PC-3 (cell line): ENCODE data around the gene PRKAR2B.

Experiments
- EZH2 ChIP-seq: fragments of 300-600 bp; sonication (generic); IDR thresholded peaks from one replicate; pipeline ENCODE4 v1.6.1; 2017; ENCODE audit warnings: antibody characterized with exemption, mild to moderate bottlenecking, low read length; ENCODE audit not compliant: unreplicated experiment
- EZH2phosphoT487 ChIP-seq: fragments of 300-600 bp; sonication (generic); IDR thresholded peaks from 2 replicates; pipeline ENCODE4 v1.6.1; 2018; ENCODE audit warnings: mild to moderate bottlenecking, antibody characterized with exemption, low read length, borderline replicate concordance
- TF ChIP-seq, protein P1 (sequence below): fragments of 300-600 bp; sonication (generic); conservative IDR thresholded peaks from 2 replicates; pipeline ENCODE4 v1.5.1; 2017; ENCODE audit warnings: antibody characterized with exemption, low read depth, mild to moderate bottlenecking, low read length

DNA sequence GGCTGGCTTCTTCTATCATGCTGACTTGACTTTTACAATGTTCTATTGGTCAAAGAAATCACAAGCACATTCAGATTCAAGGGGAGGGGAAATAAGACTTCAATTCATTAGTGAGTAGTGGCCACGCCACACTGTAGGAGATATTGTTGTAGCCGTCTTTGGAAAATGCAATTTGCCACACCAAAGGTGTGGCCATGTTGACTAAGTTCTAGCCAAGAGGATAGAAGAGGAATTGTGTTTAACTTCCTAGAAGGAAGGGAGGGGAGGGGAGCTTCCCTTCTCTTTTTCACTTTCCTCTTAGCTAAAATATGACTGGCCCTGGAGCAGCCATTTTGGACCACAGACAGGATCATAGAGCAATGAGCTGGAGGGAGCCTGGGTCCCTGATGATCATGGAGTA, 3.4 kb upstream of the PRKAR2B start:
- TF ChIP-seq, protein P1, sequence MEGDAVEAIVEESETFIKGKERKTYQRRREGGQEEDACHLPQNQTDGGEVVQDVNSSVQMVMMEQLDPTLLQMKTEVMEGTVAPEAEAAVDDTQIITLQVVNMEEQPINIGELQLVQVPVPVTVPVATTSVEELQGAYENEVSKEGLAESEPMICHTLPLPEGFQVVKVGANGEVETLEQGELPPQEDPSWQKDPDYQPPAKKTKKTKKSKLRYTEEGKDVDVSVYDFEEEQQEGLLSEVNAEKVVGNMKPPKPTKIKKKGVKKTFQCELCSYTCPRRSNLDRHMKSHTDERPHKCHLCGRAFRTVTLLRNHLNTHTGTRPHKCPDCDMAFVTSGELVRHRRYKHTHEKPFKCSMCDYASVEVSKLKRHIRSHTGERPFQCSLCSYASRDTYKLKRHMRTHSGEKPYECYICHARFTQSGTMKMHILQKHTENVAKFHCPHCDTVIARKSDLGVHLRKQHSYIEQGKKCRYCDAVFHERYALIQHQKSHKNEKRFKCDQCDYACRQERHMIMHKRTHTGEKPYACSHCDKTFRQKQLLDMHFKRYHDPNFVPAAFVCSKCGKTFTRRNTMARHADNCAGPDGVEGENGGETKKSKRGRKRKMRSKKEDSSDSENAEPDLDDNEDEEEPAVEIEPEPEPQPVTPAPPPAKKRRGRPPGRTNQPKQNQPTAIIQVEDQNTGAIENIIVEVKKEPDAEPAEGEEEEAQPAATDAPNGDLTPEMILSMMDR, result no peak
- TF ChIP-seq EZH2phosphoT487 (no peak), EZH2 (no peak)
